H1 (cell line): ENCODE data around the gene SPEM1. TPM values are rescaled to one million over a fixed set of nuclear protein-coding genes. Genes with fewer than 3 reads are reported as not detected.
A peak's percentile ranks its signal among the peaks of the same experiment; 100 is the strongest.

ENCODE experiments used
- ASH2L ChIP-seq: fragments of 200-600, 300-600 bp; sonication (generic); IDR thresholded peaks from one replicate; pipeline ENCODE4 v1.7.1; 2017; ENCODE audit warnings: low read length
- CREB1 ChIP-seq: IDR thresholded peaks from 2 replicates; pipeline ENCODE4 v1.6.1; 2012; ENCODE audit warnings: inconsistent platforms
- CTBP2 ChIP-seq: IDR thresholded peaks from 2 replicates; pipeline ENCODE4 v1.7.0; 2011; ENCODE audit warnings: borderline replicate concordance, mild to moderate bottlenecking, moderate library complexity, mixed read lengths, low read length; ENCODE audit not compliant: insufficient read depth, insufficient read length
- KDM4A ChIP-seq: IDR thresholded peaks from one replicate; pipeline ENCODE4 v1.7.1; 2012; ENCODE audit warnings: low read depth, mild to moderate bottlenecking, moderate library complexity, low read length, inconsistent platforms; ENCODE audit not compliant: severe bottlenecking
- KDM5A ChIP-seq: fragments of 200-600 bp; IDR thresholded peaks from 2 replicates; pipeline ENCODE4 v1.7.1; 2012; ENCODE audit warnings: mild to moderate bottlenecking, low read length, inconsistent platforms, mixed read lengths
- MAFK ChIP-seq: IDR thresholded peaks from 2 replicates; pipeline ENCODE4 v1.6.1; 2012; ENCODE audit warnings: low read depth, mild to moderate bottlenecking, improper control_type of control experiment, low read length
- SAP30 ChIP-seq: fragments of 300-600 bp; sonication (generic); IDR thresholded peaks from 2 replicates; pipeline ENCODE4 v1.7.1; 2012; ENCODE audit warnings: low read length, moderate library complexity, mild to moderate bottlenecking, inconsistent platforms; ENCODE audit not compliant: insufficient read depth, insufficient replicate concordance
- SIN3A ChIP-seq, 2 experiments: IDR thresholded peaks in 1 of 2; conservative IDR thresholded peaks in 1 of 2; 2 replicates each; pipeline ENCODE4 v1.6.1; 2011 to 2012; ENCODE audit warnings: low read length in 2 of 2, improper control_type of control experiment in 1 of 2, low read depth in 1 of 2, mild to moderate bottlenecking in 1 of 2
- TAF1 ChIP-seq: IDR thresholded peaks from 2 replicates; pipeline ENCODE4 v1.6.1; 2011; ENCODE audit warnings: mild to moderate bottlenecking, low read depth, low read length
- polyA plus RNA-seq, 7 experiments: library from polyadenylated mRNA; depleted of rRNA in 3 of 7; stranded (reverse) in 5 of 7; unstranded in 2 of 7; fragments of >200 nt in 5 of 7; fragments of 200-250 nt in 2 of 7; gene quantifications; 1 replicate in 5 of 7; 2 replicates in 1 of 7; 4 replicates in 1 of 7; pipeline versions ENCODE4 v1.2.1 to v1.2.3, GENCODE V29; 2011 to 2013; ENCODE audit warnings: missing spikeins in 2 of 7, mixed read lengths in 2 of 7
- total RNA-seq: library from RNA; stranded (reverse); fragmentation: NEBNext Ultra II Directional; extraction: Animal tissue kit (Norgen Biotek cat#: 25700); gene quantifications from 2 replicates; pipeline ENCODE4 v1.2.1, GENCODE V29; 2021
- TF ChIP-seq, protein P1 (sequence below), 3 experiments: IDR thresholded peaks; 1 replicate in 2 of 3; 2 replicates in 1 of 3; pipeline versions ENCODE4 v1.5.1 to v1.6.1; 2011; ENCODE audit warnings: low read length in 3 of 3, mild to moderate bottlenecking in 3 of 3, inconsistent platforms in 2 of 3, low read depth in 1 of 3, moderate library complexity in 1 of 3; ENCODE audit not compliant: insufficient read depth in 1 of 3; ENCODE audit errors: control extremely low read depth in 1 of 3
- TF ChIP-seq, protein P2 (sequence below): IDR thresholded peaks from 2 replicates; pipeline ENCODE4 v1.6.1; 2011; ENCODE audit warnings: low read length, improper control_type of control experiment

The SPEM1 gene
- total and polyA plus RNA-seq, 2 of the 8 experiments (the other 6 are each of a cell fraction or from before 2014, with no cell fraction given), result not detected

DNA sequence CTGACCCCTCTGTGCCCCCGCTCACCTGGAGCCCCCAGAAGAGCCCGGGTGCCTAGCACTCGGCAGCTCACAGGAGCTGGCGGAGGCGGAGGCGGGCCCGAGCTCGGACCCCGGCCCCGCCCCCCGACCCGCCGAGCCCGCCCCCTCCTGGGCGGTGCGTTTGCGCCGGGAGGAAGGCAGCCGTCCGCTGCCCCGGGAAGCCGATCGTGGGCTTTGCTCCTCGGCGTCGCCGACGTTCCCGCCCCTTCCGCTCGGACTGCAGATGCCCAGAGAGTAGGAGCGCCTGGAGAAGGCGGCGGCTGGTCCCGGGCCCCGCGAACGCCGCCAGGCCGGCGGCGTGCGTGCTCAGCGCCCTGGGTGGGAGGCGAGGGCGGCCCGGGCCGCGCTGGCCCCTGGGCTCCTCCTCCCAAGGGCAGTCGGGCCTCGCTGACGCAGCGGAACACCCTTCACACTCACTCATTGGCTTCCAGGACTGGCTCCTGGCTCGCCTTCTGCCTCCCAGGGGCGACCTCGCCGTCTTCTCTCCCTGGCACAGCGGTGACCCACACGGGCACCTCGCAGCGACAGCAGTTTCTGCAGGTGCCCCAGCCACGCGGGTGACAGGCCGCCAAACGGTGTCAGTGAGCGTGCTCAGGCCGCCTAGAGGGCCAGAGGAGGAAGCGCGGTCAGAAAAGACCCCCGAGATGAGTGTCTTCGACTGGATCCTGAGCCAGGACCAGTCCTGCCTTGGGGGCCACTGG is 25.5 kb upstream of the SPEM1 start, which contains the start of gene PLSCR3 (continued):
- TF ChIP-seq, protein P1, sequence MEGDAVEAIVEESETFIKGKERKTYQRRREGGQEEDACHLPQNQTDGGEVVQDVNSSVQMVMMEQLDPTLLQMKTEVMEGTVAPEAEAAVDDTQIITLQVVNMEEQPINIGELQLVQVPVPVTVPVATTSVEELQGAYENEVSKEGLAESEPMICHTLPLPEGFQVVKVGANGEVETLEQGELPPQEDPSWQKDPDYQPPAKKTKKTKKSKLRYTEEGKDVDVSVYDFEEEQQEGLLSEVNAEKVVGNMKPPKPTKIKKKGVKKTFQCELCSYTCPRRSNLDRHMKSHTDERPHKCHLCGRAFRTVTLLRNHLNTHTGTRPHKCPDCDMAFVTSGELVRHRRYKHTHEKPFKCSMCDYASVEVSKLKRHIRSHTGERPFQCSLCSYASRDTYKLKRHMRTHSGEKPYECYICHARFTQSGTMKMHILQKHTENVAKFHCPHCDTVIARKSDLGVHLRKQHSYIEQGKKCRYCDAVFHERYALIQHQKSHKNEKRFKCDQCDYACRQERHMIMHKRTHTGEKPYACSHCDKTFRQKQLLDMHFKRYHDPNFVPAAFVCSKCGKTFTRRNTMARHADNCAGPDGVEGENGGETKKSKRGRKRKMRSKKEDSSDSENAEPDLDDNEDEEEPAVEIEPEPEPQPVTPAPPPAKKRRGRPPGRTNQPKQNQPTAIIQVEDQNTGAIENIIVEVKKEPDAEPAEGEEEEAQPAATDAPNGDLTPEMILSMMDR (IDR thresholded peaks at IDR 0.05; ENCODE audit: control extremely low read depth in 1 of 3, insufficient read depth in 1 of 3, low read depth in 1 of 3, low read length in 3 of 3), result peak; percentile 40 to 57 (median 52)
- TF ChIP-seq CTBP2 (peak; percentile 65), KDM4A (peak; percentile 24), CREB1 (peak; percentile 49; the same call in 1 of the 2 replicates), MAFK (peak; percentile 9; the same call in 1 of the 2 replicates), KDM5A (no peak), SIN3A (conservative IDR thresholded peaks at IDR 0.05 in 1 of 2, IDR thresholded peaks at IDR 0.05 in 1 of 2; ENCODE audit: low read depth in 1 of 2, low read length in 2 of 2) (peak; percentile 62 to 93; a peak in 3 of 4 replicates), TAF1 (peak; percentile 13; the same call in 1 of the 2 replicates), SAP30 (peak; percentile 75), ASH2L (no peak)
- TF ChIP-seq, protein P2, sequence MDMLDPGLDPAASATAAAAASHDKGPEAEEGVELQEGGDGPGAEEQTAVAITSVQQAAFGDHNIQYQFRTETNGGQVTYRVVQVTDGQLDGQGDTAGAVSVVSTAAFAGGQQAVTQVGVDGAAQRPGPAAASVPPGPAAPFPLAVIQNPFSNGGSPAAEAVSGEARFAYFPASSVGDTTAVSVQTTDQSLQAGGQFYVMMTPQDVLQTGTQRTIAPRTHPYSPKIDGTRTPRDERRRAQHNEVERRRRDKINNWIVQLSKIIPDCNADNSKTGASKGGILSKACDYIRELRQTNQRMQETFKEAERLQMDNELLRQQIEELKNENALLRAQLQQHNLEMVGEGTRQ, result no peak
